H1 (cell line): ENCODE results near the gene STARD3. TPM values are rescaled to one million over a fixed set of nuclear protein-coding genes. Genes with fewer than 3 reads are reported as not detected.

Experiments used
- CTCF ChIA-PET: fragments of 300-600 bp; sonication (Branson Sonifier 250); formaldehyde crosslinking; loops from one replicate; lab custom pipeline; 2021; ENCODE audit not compliant: partially characterized antibody; lab: Charles Lee
- POLR2A ChIA-PET: fragments of 300-600 bp; sonication (Branson Sonifier 250); formaldehyde crosslinking; loops from one replicate; lab custom pipeline; 2021; ENCODE audit warnings: inconsistent platforms; ENCODE audit not compliant: partially characterized antibody; lab: Charles Lee
- DNase-seq, 2 experiments: peaks; one replicate each; pipeline versions ENCODE4 v3.0.0 to v3.0.0-alpha.2; 2010 to 2022; ENCODE audit warnings: low spot score in 2 of 2, low read depth in 1 of 2, mixed read lengths in 1 of 2
- FAIRE-seq: peaks from 2 replicates; lab custom pipeline; 2011; peaks lifted over from hg19 to GRCh38; lab: Jason Lieb, UNC
- H2AFZ ChIP-seq: 2 replicates; pipeline ENCODE4 v1.8.1; 2012; ENCODE audit warnings: low read length, inconsistent platforms
- H2AK5ac ChIP-seq: 2 replicates; pipeline ENCODE4 v1.6.1; 2013; ENCODE audit warnings: low read depth, low read length
- H2BK120ac ChIP-seq: replicated peaks from 2 replicates; pipeline ENCODE3; 2013; ENCODE audit warnings: low read depth, low read length, inconsistent platforms
- H2BK12ac ChIP-seq: 2 replicates; pipeline ENCODE4 v1.6.1; 2013; ENCODE audit warnings: low read depth, low read length
- H2BK15ac ChIP-seq: 2 replicates; pipeline ENCODE4 v1.6.1; 2013; ENCODE audit warnings: low read length
- H2BK20ac ChIP-seq: 2 replicates; pipeline ENCODE4 v1.6.1; 2013; ENCODE audit warnings: low read length
- H2BK5ac ChIP-seq: 2 replicates; pipeline ENCODE4 v1.6.1; 2013; ENCODE audit warnings: low read depth, low read length
- H3K14ac ChIP-seq: 2 replicates; pipeline ENCODE4 v1.6.1; 2013; ENCODE audit warnings: inconsistent platforms; ENCODE audit not compliant: insufficient read length
- H3K18ac ChIP-seq: 2 replicates; pipeline ENCODE4 v1.6.1; 2013; ENCODE audit warnings: low read length; ENCODE audit errors: extremely low read depth
- H3K23ac ChIP-seq: 2 replicates; pipeline ENCODE4 v1.6.1; 2013; ENCODE audit warnings: inconsistent platforms; ENCODE audit not compliant: insufficient read length
- H3K23me2 ChIP-seq: 2 replicates; pipeline ENCODE4 v1.6.1; 2013; ENCODE audit warnings: low read depth, low read length
- H3K27ac ChIP-seq: 2 replicates; pipeline ENCODE4 v1.6.1; 2011; ENCODE audit warnings: low read depth, low read length, inconsistent platforms
- H3K27me3 ChIP-seq, 4 experiments: replicated peaks in 1 of 4; 1 replicate in 1 of 4; 2 replicates in 3 of 4; pipeline versions ENCODE4 v1.6.1 to v1.8.1; 2011 to 2013; ENCODE audit warnings: low read length in 3 of 4, mild to moderate bottlenecking in 3 of 4, inconsistent platforms in 2 of 4, mixed read lengths in 2 of 4, moderate library complexity in 1 of 4; ENCODE audit not compliant: control insufficient read depth in 3 of 4, insufficient read depth in 3 of 4; ENCODE audit errors: extremely low read depth in 1 of 4
- H3K36me3 ChIP-seq, 4 experiments: 2 replicates each; pipeline versions ENCODE4 v1.6.1 to v1.8.1; 2011 to 2013; ENCODE audit warnings: mild to moderate bottlenecking in 4 of 4, low read length in 3 of 4, moderate library complexity in 2 of 4, control low read depth in 1 of 4, inconsistent platforms in 1 of 4; ENCODE audit not compliant: insufficient read depth in 4 of 4, control insufficient read depth in 2 of 4
- H3K4ac ChIP-seq: replicated peaks from 2 replicates; pipeline ENCODE3; 2013; ENCODE audit warnings: low read length, low read depth, mixed read lengths, inconsistent platforms; ENCODE audit not compliant: insufficient read length
- H3K4me1 ChIP-seq, 4 experiments: replicated peaks in 1 of 4; 1 replicate in 1 of 4; 2 replicates in 3 of 4; pipeline versions ENCODE4 v1.6.1 to v1.8.1; 2011 to 2013; ENCODE audit warnings: low read length in 3 of 4, inconsistent platforms in 2 of 4, mixed read lengths in 1 of 4; ENCODE audit not compliant: insufficient read depth in 4 of 4, control insufficient read depth in 3 of 4
- H3K4me2 ChIP-seq, 2 experiments: 2 replicates each; pipeline versions ENCODE4 v1.6.1 to v1.8.1; 2011 to 2013; ENCODE audit warnings: low read depth in 2 of 2, low read length in 2 of 2, control low read depth in 1 of 2, inconsistent platforms in 1 of 2, mild to moderate bottlenecking in 1 of 2; ENCODE audit not compliant: insufficient read depth in 1 of 2
- H3K4me3 ChIP-seq, 4 experiments: fragments of 200-600, 300-600 bp in 1 of 4; sonication (generic), shearing (Covaris generic), sonication (Bioruptor Twin) in 1 of 4; 2 replicates each; pipeline versions ENCODE4 v1.5.1 to v1.8.1; 2011 to 2016; ENCODE audit warnings: low read length in 4 of 4, low read depth in 3 of 4, control low read depth in 2 of 4, inconsistent platforms in 2 of 4, mild to moderate bottlenecking in 2 of 4, mixed read lengths in 1 of 4, moderate library complexity in 1 of 4; ENCODE audit not compliant: insufficient read depth in 2 of 4; ENCODE audit errors: extremely low read depth in 1 of 4
- H3K56ac ChIP-seq: replicated peaks from 2 replicates; pipeline ENCODE3; 2013; ENCODE audit warnings: low read depth, mild to moderate bottlenecking, mixed read lengths, low read length, inconsistent platforms; ENCODE audit not compliant: insufficient read length
- H3K79me1 ChIP-seq: 2 replicates; pipeline ENCODE4 v1.6.1; 2013; ENCODE audit warnings: low read depth, low read length, control low read depth
- H3K79me2 ChIP-seq, 2 experiments: 2 replicates each; pipeline versions ENCODE4 v1.6.1 to v1.8.1; 2012 to 2013; ENCODE audit warnings: low read length in 2 of 2, mild to moderate bottlenecking in 2 of 2, inconsistent platforms in 1 of 2; ENCODE audit not compliant: insufficient read depth in 2 of 2, control insufficient read depth in 1 of 2
- H3K9ac ChIP-seq, 4 experiments: replicated peaks in 1 of 4; 1 replicate in 1 of 4; 2 replicates in 3 of 4; pipeline versions ENCODE4 v1.6.1 to v1.8.1; 2011 to 2013; ENCODE audit warnings: low read depth in 3 of 4, low read length in 3 of 4, control low read depth in 2 of 4, mild to moderate bottlenecking in 2 of 4, moderate library complexity in 2 of 4, inconsistent platforms in 1 of 4; ENCODE audit errors: extremely low read depth in 1 of 4
- H3K9me3 ChIP-seq, 2 experiments: 2 replicates each; pipeline versions ENCODE4 v1.6.1 to v1.8.1; 2012 to 2013; ENCODE audit warnings: mild to moderate bottlenecking in 2 of 2, moderate library complexity in 2 of 2, control low read depth in 1 of 2, inconsistent platforms in 1 of 2, low read depth in 1 of 2, low read length in 1 of 2, mixed read lengths in 1 of 2; ENCODE audit not compliant: insufficient read depth in 2 of 2
- H4K20me1 ChIP-seq, 2 experiments: replicated peaks in 1 of 2; 2 replicates each; pipeline versions ENCODE3 to v1.8.1; 2011 to 2013; ENCODE audit warnings: inconsistent platforms in 2 of 2, low read length in 2 of 2, mild to moderate bottlenecking in 1 of 2; ENCODE audit not compliant: insufficient read depth in 2 of 2, control insufficient read depth in 1 of 2
- H4K5ac ChIP-seq: 2 replicates; pipeline ENCODE4 v1.6.1; 2013; ENCODE audit warnings: low read length, low read depth, mixed read lengths, inconsistent platforms; ENCODE audit not compliant: insufficient read length
- H4K8ac ChIP-seq: 2 replicates; pipeline ENCODE4 v1.8.0; 2013; ENCODE audit warnings: mild to moderate bottlenecking, moderate library complexity, low read length, inconsistent platforms; ENCODE audit not compliant: insufficient read depth; ENCODE audit errors: extremely low read depth
- H4K91ac ChIP-seq: replicated peaks from 2 replicates; pipeline ENCODE3; 2013; ENCODE audit warnings: low read length, mixed read lengths, inconsistent platforms; ENCODE audit not compliant: insufficient read length
- CHD1 ChIP-seq: IDR thresholded peaks from 2 replicates; pipeline ENCODE4 v1.6.1; 2012; ENCODE audit warnings: low read depth, low read length, improper control_type of control experiment
- EGR1 ChIP-seq: IDR thresholded peaks from 2 replicates; pipeline ENCODE4 v1.6.1; 2011; ENCODE audit warnings: low read depth, low read length, borderline replicate concordance
- NANOG ChIP-seq: IDR thresholded peaks from 2 replicates; pipeline ENCODE4 v1.6.1; 2011; ENCODE audit warnings: low read length, low read depth, mild to moderate bottlenecking, inconsistent platforms; ENCODE audit not compliant: insufficient read depth, poor library complexity, severe bottlenecking
- POU5F1 ChIP-seq: IDR thresholded peaks from 2 replicates; pipeline ENCODE4 v1.6.1; 2011; ENCODE audit warnings: low read depth, mild to moderate bottlenecking, low read length, moderate library complexity
- SAP30 ChIP-seq: fragments of 300-600 bp; sonication (generic); IDR thresholded peaks from 2 replicates; pipeline ENCODE4 v1.7.1; 2012; ENCODE audit warnings: low read length, moderate library complexity, mild to moderate bottlenecking, inconsistent platforms; ENCODE audit not compliant: insufficient read depth, insufficient replicate concordance
- SP2 ChIP-seq: IDR thresholded peaks from 2 replicates; pipeline ENCODE4 v1.6.1; 2012; ENCODE audit warnings: mild to moderate bottlenecking, low read length, inconsistent platforms
- SP4 ChIP-seq: IDR thresholded peaks from 2 replicates; pipeline ENCODE4 v1.6.1; 2012; ENCODE audit warnings: low read length, inconsistent platforms
- SUZ12 ChIP-seq: fragments of 200-600 bp; sonication (generic); IDR thresholded peaks from 2 replicates; pipeline ENCODE4 v1.6.1; 2012; ENCODE audit warnings: mild to moderate bottlenecking, inconsistent platforms, low read length, moderate library complexity, mixed read lengths
- TEAD4 ChIP-seq: IDR thresholded peaks from 2 replicates; pipeline ENCODE4 v1.6.1; 2012; ENCODE audit warnings: low read depth, low read length, inconsistent platforms, mixed read lengths
- YY1 ChIP-seq: IDR thresholded peaks from 2 replicates; pipeline ENCODE4 v1.6.1; 2011; ENCODE audit warnings: low read depth, mild to moderate bottlenecking, low read length
- WGBS, 2 experiments: shearing (Covaris generic) in 1 of 2; methylation state at CpG; one replicate each; pipeline versions ENCODE4 v1.1.6 to v1.1.7; 2013 to 2015; ENCODE audit warnings: low lambda C conversion rate in 2 of 2, mixed read lengths in 2 of 2, inconsistent platforms in 1 of 2, low coverage in 1 of 2, missing lambda C conversion rate in 1 of 2; ENCODE audit not compliant: insufficient replicate concordance in 2 of 2, insufficient coverage in 1 of 2, insufficient read length in 1 of 2; ENCODE audit errors: extremely low coverage in 1 of 2, missing lambda C conversion rate in 1 of 2; 5-methylcytosine and 5-hydroxymethylcytosine counted together
- polyA plus RNA-seq, 7 experiments: library from polyadenylated mRNA; depleted of rRNA in 3 of 7; stranded (reverse) in 5 of 7; unstranded in 2 of 7; fragments of >200 nt in 5 of 7; fragments of 200-250 nt in 2 of 7; gene quantifications; 1 replicate in 5 of 7; 2 replicates in 1 of 7; 4 replicates in 1 of 7; pipeline versions ENCODE4 v1.2.1 to v1.2.3, GENCODE V29; 2011 to 2013; ENCODE audit warnings: missing spikeins in 2 of 7, mixed read lengths in 2 of 7
- total RNA-seq: library from RNA; stranded (reverse); fragmentation: NEBNext Ultra II Directional; extraction: Animal tissue kit (Norgen Biotek cat#: 25700); gene quantifications from 2 replicates; pipeline ENCODE4 v1.2.1, GENCODE V29; 2021
- TF ChIP-seq, protein P1 (sequence below): IDR thresholded peaks from 2 replicates; pipeline ENCODE4 v1.6.1; 2012; ENCODE audit warnings: inconsistent platforms

The STARD3 gene
- total and polyA plus RNA-seq, 2 of the 8 experiments (the other 6 are each of a cell fraction or from before 2014, with no cell fraction given): 47.6 to 80.3 TPM

- H4K20me1 ChIP-seq: peaks cover 0 to 3% of the 10 kb centered on the region in 2 experiments
- no peak overlapping the region for H3K27ac ChIP-seq
- H2AK5ac ChIP-seq: no peak overlapping the region; the same call in 1 of the 2 replicates
- H3K4me1 ChIP-seq: peaks cover 0 to 14% (median 7%) of the 10 kb centered on the region in 4 experiments; a peak in 6 of 7 replicates
- H3K23ac ChIP-seq: no peak overlapping the region
- H3K4me3 ChIP-seq: no peak overlapping the region
- peaks cover 2% of the 10 kb centered on the region; the same call in 1 of the 2 replicates for H3K23me2 ChIP-seq
- DNase-seq: peak in 1 of 2 experiments; percentile 47
- no peaks in the 10 kb centered on the region for H3K9me3 ChIP-seq
- 89% methylated on average over 9 of the region's 9 CpGs; no CpG with 5 or more reads in 1 of the 2 experiments for WGBS, 2 experiments
- no peak overlapping the region for H4K91ac ChIP-seq
- no peak overlapping the region for H2BK5ac ChIP-seq
- H3K4ac ChIP-seq: no peak overlapping the region
- peak overlapping the region; percentile 96; the same call in 1 of the 2 replicates for H2BK15ac ChIP-seq
- no peak overlapping the region for H4K5ac ChIP-seq
- FAIRE-seq: no peak
- TF ChIP-seq SP4 (no peak), YY1 (peak; percentile 95), TEAD4 (peak; percentile 74; the same call in 1 of the 2 replicates), CHD1 (no peak), SUZ12 (no peak), SP2 (no peak), EGR1 (no peak), POU5F1 (no peak), NANOG (no peak), SAP30 (no peak)
- TF ChIP-seq, protein P1, sequence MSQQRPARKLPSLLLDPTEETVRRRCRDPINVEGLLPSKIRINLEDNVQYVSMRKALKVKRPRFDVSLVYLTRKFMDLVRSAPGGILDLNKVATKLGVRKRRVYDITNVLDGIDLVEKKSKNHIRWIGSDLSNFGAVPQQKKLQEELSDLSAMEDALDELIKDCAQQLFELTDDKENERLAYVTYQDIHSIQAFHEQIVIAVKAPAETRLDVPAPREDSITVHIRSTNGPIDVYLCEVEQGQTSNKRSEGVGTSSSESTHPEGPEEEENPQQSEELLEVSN: no peak
- ChIA-PET POLR2A (interaction anchor here (0.9 to 2.3 kb wide), 2 partner anchors 15 to 44 kb away, joined by 3 to 5 read pairs; partner anchors contain the start of gene PPP1R1B), CTCF (interaction anchor here (1.0 to 49.2 kb wide), 4 partner anchors 12 to 74 kb away, joined by 3 to 1885 read pairs (median 703); partner anchors contain the start of genes ERBB2, PGAP3, PNMT and PPP1R1B)
- H2BK20ac ChIP-seq: no peak overlapping the region
- H3K79me2 ChIP-seq: no peaks in the 10 kb centered on the region
- H4K8ac ChIP-seq: peak overlapping the region; percentile 3
- H2BK120ac ChIP-seq: no peak overlapping the region
- no peak overlapping the region for H3K4me2 ChIP-seq
- no peak overlapping the region for H3K14ac ChIP-seq
- no peaks in the 10 kb centered on the region for H3K36me3 ChIP-seq
- H3K9ac ChIP-seq: no peak overlapping the region; a peak in 1 of 7 replicates
- no peaks in the 10 kb centered on the region for H3K79me1 ChIP-seq
- peaks cover 38 to 83% (median 60%) of the 10 kb centered on the region in 4 experiments for H3K27me3 ChIP-seq
- no peak overlapping the region for H3K18ac ChIP-seq
- no peak overlapping the region; the same call in 1 of the 2 replicates for H2AFZ ChIP-seq
- no peak overlapping the region for H2BK12ac ChIP-seq
- no peak overlapping the region for H3K56ac ChIP-seq
These were observed 25.4 kb upstream of the STARD3 start for GRCh38 chr17:39611401-39612112.
